ENCODE data around the gene MICU1. TPM values are rescaled to one million over a fixed set of nuclear protein-coding genes. Genes with fewer than 3 reads are reported as not detected.

Gene MICU1
- total RNA-seq, 2 experiments from 2014 or later, result 9.4 to 12.1 TPM

GRCh38 chr10:72459301-72459700 is 166.6 kb downstream of the MICU1 start:
- Histone ChIP-seq H3K27ac (ENCODE audit: low read depth in 1 of 2, low read length in 2 of 2) (no peak overlapping the region), H3K9me3 (ENCODE audit: control insufficient read depth in 1 of 2, insufficient read depth in 1 of 2, low read length in 2 of 2) (no peaks in the 10 kb centered on the region), H3K36me3 (ENCODE audit: insufficient read depth, low read length) (no peaks in the 10 kb centered on the region), H3K4me1 (ENCODE audit: insufficient read depth, low read length) (no peaks in the 10 kb centered on the region), H3K4me3 (ENCODE audit: low read length) (no peak overlapping the region), H3K27me3 (ENCODE audit: control insufficient read depth in 1 of 2, insufficient read depth in 2 of 2, low read length in 2 of 2) (no peaks in the 10 kb centered on the region)
- ChIA-PET CTCF (no interaction called here), POLR2A (no interaction called here)
- Mint-ChIP-seq H3K9me3 (no peaks in the 10 kb centered on the region), H3K27ac (no peak overlapping the region), H3K4me3 (no peak overlapping the region), H3K27me3 (no peaks in the 10 kb centered on the region), H3K4me1 (ENCODE audit: low read depth) (no peaks in the 10 kb centered on the region), H3K36me3 (ENCODE audit: low read depth) (peaks cover 41% of the 10 kb centered on the region)
- intact Hi-C loops (cut with DNase I, micrococcal nuclease), result no loop called here
- DNase-seq (no peak), ATAC-seq (ENCODE audit: poor library complexity) (no peak)
- no peak for TF ChIP-seq CTCF (IDR thresholded peaks at IDR 0.05)

GRCh38 chr10:72455889-72456595 is 169.8 kb downstream of the MICU1 start:
- Histone ChIP-seq H3K36me3 (ENCODE audit: insufficient read depth, low read length) (no peaks in the 10 kb centered on the region), H3K9me3 (ENCODE audit: control insufficient read depth in 1 of 2, insufficient read depth in 1 of 2, low read length in 2 of 2) (no peaks in the 10 kb centered on the region), H3K4me1 (ENCODE audit: insufficient read depth, low read length) (no peaks in the 10 kb centered on the region), H3K4me3 (ENCODE audit: low read length) (no peak overlapping the region), H3K27ac (ENCODE audit: low read depth in 1 of 2, low read length in 2 of 2) (no peak overlapping the region), H3K27me3 (ENCODE audit: control insufficient read depth in 1 of 2, insufficient read depth in 2 of 2, low read length in 2 of 2) (no peaks in the 10 kb centered on the region)
- POLR2A ChIA-PET, result interaction anchor here (0.6 kb wide), 1 partner anchor 134 kb away, joined by 3 read pairs; no protein-coding TSS in a partner anchor
- CTCF ChIA-PET, result no interaction called here
- no peak overlapping the region for H3K4me3 Mint-ChIP-seq
- no peaks in the 10 kb centered on the region for H3K27me3 Mint-ChIP-seq
- no peak for TF ChIP-seq CTCF (IDR thresholded peaks at IDR 0.05)
- ATAC-seq (ENCODE audit: poor library complexity), result no peak
- intact Hi-C loops (cut with DNase I, micrococcal nuclease), result no loop called here
- H3K36me3 Mint-ChIP-seq (ENCODE audit: low read depth), result peaks cover 35% of the 10 kb centered on the region
- H3K9me3 Mint-ChIP-seq, result no peaks in the 10 kb centered on the region
- no peak overlapping the region for H3K27ac Mint-ChIP-seq
- no peak for DNase-seq
- no peaks in the 10 kb centered on the region for H3K4me1 Mint-ChIP-seq (ENCODE audit: low read depth)

- no peaks in the 10 kb centered on the region for H3K36me3 ChIP-seq (ENCODE audit: insufficient read depth, low read length)
- ChIA-PET POLR2A (no interaction called here), CTCF (no interaction called here)
- no peak overlapping the region for H3K4me3 ChIP-seq (ENCODE audit: low read length)
- Mint-ChIP-seq H3K36me3 (ENCODE audit: low read depth) (peaks cover 26% of the 10 kb centered on the region), H3K4me3 (no peak overlapping the region), H3K4me1 (ENCODE audit: low read depth) (no peaks in the 10 kb centered on the region), H3K27me3 (no peaks in the 10 kb centered on the region), H3K9me3 (no peaks in the 10 kb centered on the region), H3K27ac (no peak overlapping the region)
- DNase-seq, result no peak
- H3K27ac ChIP-seq (ENCODE audit: low read depth in 1 of 2, low read length in 2 of 2), result no peak overlapping the region
- intact Hi-C loops (cut with DNase I, micrococcal nuclease), result no loop called here
- ATAC-seq (ENCODE audit: poor library complexity), result no peak
- no peaks in the 10 kb centered on the region for H3K27me3 ChIP-seq (ENCODE audit: control insufficient read depth in 1 of 2, insufficient read depth in 2 of 2, low read length in 2 of 2)
- no peak for TF ChIP-seq CTCF (IDR thresholded peaks at IDR 0.05)
- H3K4me1 ChIP-seq (ENCODE audit: insufficient read depth, low read length), result no peaks in the 10 kb centered on the region
- no peaks in the 10 kb centered on the region for H3K9me3 ChIP-seq (ENCODE audit: control insufficient read depth in 1 of 2, insufficient read depth in 1 of 2, low read length in 2 of 2)
Measured at GRCh38 chr10:72449941-72450441, 175.9 kb downstream of the MICU1 start.
